Stomach (tissue), 4 donors: ENCODE results near the gene NRSN2.

Experiments
- POLR2AphosphoS5 ChIP-seq, 3 donors: sonication (generic); formaldehyde crosslinking; IDR thresholded peaks; one replicate each; pipeline ENCODE4 v1.6.1; 2016; ENCODE audit warnings: antibody characterized with exemption in 3 of 3
- TF ChIP-seq, protein P1 (sequence below), 7 experiments: fragments of 450-650 bp in 4 of 7; fragments of 200-600 bp in 3 of 7; sonication (generic) in 3 of 7; IDR thresholded peaks; one replicate each; pipeline ENCODE4 v1.5.1; 2016 to 2019; ENCODE audit warnings: antibody characterized with exemption in 7 of 7, control low read depth in 2 of 7, mild to moderate bottlenecking in 1 of 7

DNA sequence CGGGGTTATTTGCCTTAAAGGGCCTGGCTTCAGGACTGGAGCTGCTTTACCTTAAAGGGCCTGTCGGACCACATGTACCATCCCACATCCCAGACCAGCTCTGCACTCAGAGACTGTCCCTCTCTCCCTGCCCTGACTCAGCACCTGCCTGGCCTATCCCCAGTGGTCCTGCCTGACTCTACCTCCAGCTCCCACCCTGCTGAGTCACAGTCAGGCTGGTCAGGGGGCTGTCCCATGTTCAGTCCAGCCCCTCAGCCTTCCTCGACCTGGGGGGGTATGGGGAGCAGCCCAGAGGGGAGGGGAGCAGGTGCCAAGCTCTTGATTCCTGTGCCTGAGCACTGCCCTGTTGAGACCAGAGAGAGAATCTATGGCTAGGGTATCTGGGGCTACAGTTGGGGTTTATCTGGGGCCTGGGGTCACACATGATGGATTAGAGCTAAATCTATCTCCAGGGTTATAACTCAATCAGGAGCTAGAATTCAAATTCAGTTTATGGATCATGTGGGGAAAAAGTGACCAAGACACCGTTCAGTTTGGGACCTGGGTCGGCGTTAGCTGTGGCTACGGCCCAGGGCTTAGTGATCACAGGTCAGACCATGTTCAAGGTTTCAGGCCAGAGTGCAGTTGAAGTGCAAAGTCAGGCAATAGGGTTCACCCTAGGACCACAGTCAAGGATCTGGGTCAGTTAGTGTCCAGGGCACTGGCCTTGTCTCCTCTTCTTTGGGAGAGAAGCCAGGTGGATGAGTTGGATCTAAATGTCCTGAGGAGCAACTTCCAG, 24.3 kb downstream of the NRSN2 start:
- TF ChIP-seq, protein P1, sequence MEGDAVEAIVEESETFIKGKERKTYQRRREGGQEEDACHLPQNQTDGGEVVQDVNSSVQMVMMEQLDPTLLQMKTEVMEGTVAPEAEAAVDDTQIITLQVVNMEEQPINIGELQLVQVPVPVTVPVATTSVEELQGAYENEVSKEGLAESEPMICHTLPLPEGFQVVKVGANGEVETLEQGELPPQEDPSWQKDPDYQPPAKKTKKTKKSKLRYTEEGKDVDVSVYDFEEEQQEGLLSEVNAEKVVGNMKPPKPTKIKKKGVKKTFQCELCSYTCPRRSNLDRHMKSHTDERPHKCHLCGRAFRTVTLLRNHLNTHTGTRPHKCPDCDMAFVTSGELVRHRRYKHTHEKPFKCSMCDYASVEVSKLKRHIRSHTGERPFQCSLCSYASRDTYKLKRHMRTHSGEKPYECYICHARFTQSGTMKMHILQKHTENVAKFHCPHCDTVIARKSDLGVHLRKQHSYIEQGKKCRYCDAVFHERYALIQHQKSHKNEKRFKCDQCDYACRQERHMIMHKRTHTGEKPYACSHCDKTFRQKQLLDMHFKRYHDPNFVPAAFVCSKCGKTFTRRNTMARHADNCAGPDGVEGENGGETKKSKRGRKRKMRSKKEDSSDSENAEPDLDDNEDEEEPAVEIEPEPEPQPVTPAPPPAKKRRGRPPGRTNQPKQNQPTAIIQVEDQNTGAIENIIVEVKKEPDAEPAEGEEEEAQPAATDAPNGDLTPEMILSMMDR (IDR thresholded peaks at IDR 0.05): no peak
- TF ChIP-seq POLR2AphosphoS5 (IDR thresholded peaks at IDR 0.05): no peak
